LoVo (cell line): ENCODE measurements around the gene TMEM213.
"Not testable (repeated sequence)": the region's sequence is repeated elsewhere in the genome, so short reads cannot be mapped to it uniquely, and the experiment has no call there.

Experiments used
- DNase-seq: peaks from one replicate; pipeline ENCODE4 v3.0.0-alpha.2; 2016; ENCODE audit warnings: low spot score

Gene TMEM213

DNA sequence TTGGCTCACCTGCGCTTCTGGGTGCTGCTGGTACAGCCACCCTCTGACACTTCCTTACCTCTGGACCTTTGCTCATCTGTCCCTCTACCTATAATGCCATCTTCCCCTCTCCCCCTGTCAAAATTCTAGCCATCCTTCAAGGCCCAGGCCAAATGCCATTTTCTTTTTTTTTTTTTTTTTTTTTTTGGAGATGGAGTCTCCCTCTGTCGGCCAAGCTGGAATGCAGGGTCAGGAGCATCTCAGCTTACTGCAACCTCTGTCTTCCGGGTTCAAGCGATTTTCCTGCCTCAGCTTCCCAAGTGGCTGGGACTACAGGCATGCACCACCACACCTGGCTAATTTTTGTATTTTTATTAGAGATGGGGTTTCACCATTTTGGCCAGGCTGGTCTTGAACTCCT is 748 bp upstream of the TMEM213 start:
- DNase-seq = not testable (repeated sequence)

GRCh38 chr7:138798836-138799235 is 1.0 kb downstream of the TMEM213 start:
- no peak for DNase-seq

DNA sequence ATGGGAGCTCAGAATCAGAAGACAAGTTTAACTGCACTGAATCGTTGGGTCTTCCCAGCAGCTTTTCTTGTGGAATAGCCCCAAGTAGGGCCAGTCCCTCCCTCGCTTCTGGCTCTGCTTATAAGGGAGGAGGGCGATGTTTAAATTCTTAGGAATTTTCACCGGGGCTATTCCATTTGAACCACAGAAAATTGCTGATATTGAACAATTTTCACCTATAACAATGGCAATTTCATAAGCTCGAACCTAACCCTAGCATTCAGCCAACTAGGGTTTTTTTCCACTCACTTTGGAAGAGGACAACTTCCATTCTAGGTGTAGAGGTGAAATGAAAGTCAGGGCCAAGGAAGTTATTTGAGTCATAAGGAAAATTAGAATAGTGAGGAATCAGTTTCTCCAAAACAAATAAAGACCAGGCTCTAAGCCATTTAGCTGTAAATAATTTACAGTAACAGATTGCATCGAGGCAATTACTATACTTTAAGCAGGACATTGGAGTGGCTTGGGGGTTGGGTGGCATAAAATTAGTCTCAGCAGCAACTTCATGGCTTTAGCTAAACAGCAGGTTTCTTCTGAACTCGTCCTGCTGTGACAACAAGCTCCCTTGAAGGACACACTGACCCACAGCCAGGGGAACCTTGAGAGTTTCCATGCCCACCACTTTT is 1.7 kb downstream of the TMEM213 start:
- DNase-seq = peak; percentile 12

DNA sequence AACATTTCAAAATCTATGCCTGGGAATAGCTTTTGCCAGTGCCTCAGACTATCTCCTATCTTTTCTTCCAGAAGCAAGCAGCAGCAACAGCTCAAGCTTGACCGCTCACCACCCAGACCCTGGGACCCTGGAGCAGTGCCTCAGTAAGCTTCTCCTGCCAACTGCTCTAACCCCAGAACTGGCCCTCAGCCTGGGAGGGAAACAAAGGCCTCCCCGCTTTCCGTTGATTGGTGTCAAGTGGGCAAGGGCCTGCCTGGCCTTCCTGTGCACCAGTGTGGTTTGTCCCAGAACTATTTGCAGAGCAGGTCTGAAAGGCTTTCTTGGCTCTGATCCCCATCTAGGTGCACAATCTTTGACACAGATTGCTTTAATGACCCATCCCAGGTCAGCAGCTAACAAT is 3.5 kb downstream of the TMEM213 start:
- DNase-seq = no peak

DNA sequence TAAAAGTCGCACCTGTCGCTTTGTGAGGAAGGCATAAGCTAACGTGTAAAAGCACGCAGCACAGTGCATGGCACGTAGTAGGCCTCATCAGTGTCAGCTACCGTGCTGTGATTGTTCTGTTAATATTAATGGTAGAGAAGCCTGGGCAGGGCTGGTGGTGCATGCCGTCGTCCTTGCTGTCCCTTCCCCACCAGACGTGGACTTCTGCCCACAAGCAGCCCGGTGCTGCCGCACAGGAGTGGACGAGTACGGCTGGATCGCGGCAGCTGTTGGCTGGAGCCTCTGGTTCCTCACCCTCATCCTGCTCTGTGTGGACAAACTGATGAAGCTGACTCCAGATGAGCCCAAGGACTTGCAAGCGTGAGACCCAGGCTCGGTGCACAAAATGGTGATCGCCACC is 4.9 kb downstream of the TMEM213 start:
- DNase-seq = no peak

DNA sequence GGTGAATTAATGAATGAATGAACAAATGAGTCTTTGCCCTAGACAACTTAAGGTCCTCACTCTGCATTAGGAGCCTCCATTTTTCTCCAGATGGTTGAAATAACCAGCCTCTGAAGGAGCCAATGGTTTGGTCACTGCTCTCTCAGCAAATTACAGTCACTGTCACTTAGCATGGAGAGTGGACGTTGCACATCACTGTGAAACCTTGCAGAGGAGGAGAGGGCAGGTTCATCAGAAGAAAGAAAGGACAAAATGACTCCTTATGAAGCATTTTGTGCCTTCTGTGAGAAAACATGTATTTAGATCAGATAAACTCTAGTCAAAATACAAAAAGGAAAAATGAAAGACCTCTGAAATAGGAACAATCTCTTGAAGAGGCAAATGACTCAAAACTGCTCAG is 6.8 kb downstream of the TMEM213 start:
- DNase-seq = no peak

GRCh38 chr7:138809346-138809745 is 11.6 kb downstream of the TMEM213 start:
- no peak for DNase-seq

DNA sequence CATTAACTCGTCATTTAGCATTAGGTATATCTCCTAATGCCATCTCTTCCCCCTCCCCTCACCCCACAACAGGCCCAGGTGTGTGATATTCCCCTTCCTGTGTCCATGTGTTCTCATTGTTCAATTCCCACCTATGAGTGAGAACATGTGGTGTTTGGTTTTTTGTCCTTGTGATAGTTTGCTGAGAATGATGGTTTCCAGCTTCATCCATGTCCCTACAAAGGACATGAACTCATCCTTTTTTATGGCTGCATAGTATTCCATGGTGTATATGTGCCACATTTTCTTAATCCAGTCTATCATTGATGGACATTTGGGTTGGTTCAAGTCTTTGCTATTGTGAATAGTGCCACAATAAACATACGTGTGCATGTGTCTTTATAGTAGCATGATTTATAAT is 13.5 kb downstream of the TMEM213 start:
- not testable (repeated sequence) for DNase-seq

- no peak for DNase-seq
Measured at GRCh38 chr7:138813945-138814344, 16.2 kb downstream of the TMEM213 start.

DNA sequence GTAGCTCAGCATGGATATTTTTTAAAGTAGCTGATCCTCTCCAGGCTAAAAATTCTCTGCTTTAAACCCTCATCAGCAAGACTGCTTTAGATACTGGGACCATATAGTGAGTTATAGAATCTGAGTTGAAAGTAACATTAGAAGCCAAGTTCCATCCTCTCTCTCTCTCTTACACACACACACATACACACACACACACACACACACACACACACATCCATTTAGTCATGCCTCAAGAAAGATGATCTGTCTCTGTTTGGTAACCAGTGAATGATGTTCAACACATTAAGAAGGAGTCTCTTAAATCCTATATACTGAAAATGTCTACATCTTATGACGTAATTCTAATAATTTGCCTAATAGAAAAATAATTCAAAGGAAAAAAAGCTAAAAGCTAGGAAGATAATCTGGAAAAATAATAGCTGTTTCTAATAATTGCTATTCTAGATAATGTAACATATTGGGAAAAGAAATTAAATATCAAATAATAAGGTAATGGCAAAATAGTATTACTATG is 17.1 kb downstream of the TMEM213 start:
- DNase-seq = no peak

DNA sequence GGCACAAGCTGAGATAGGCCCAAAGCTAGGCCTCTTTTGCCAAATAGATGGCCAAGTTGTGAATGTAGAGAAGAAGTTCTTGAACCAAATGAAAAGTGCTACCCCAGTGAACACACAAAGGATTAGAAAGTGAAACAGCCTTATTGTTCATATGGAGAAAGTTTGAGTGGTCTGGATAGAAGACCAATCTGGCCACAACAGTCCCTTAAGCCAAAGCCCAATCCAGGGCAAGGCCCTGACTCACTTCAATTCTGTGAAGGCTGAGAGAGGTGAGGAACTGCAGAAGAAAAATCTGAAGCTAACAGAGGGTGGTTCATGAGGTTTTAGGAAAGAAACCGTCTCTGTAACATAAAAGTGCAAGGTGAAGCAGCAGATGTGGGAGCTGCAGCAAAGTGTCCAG is 18.9 kb downstream of the TMEM213 start:
- no peak for DNase-seq

DNA sequence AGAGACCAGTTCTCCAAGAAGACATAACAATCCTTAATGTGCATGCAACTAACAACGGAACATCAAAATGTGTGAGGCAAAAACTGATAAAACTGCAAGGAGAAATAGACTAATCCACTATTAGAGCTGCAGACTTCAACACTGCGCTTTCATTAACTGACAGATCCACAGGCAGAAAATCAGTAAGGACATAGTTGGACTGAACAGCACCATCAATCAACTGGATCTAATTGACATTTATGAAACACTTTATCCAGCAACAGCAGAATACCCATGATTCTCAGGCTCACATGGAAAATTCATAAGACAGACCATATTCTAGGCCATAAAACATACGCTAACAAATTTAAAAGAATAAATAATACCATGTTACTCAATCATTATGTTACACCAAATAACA is 21.8 kb downstream of the TMEM213 start:
- DNase-seq = no peak

DNA sequence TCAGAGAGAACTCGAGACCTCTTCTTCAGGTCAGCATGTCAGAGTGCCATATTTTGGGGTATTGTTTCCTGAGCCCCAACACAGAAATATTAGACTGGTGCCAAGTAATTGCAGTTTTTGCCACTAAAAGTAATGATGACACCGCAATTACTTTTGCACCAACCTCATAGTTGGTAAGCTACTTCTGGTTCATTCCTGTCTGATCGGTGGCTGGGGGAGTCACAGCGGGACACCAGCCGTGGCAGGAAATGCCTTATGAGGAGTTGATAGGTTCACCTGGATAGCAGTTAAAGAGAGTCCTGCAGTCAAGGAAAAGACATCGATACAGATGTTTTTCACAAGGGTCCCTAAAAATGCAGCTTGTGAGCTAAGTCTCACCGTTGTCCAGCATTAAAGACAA is 24.1 kb downstream of the TMEM213 start:
- no peak for DNase-seq

- DNase-seq = no peak
Measured at GRCh38 chr7:138822867-138823535, 25.2 kb downstream of the TMEM213 start.

DNA sequence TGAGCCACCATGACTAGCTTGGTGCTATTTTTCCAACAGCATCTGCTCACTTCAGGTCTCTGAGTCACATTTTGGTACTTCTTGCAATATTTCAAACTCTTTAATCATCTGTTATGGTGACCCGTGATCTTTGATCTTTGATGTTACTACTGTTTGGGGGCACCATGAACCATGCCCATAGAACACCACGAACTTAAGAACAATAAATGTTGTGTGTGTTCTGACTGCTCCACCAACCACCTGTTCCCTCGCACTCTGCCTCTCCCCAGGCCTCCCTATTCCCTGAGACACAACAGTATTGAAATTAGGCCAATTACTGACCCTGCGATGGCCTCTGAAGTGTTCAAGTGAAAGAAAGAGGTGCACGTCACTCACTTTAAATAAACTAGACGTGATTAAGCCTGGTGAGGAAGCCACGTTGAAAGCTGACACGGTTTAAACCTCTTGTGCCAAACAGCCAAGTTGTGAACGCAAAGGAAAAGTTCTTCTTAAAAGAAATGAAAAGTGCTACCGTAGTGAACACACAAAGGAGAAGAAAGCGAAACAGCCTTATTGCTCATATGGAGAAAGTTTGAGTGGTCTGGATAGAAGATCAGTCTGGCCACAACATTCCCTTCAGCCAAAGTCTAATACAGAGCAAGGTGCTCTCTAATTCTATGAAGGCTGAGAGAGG is 27.4 kb downstream of the TMEM213 start:
- DNase-seq = no peak

DNA sequence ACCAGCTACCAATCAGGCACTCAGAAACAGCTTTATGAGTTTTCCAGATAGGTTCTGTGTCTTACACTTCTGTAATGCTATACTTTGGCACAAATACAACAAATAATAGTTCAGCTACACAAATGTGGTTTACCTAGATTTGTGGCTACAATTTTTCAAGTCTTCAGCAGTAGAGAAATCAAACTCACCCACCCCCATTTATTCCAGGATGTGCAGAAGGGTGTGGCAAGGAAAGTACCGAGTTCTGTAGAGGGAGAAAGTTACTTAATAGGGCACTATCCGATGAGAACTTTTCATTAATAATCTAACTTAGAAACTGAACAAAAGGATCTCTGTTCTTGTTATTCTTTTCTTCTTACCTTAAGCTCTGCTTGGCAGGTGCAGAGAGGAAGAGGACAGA is 30.5 kb downstream of the TMEM213 start:
- DNase-seq = no peak

GRCh38 chr7:138829335-138829734 is 31.5 kb downstream of the TMEM213 start:
- no peak for DNase-seq

DNA sequence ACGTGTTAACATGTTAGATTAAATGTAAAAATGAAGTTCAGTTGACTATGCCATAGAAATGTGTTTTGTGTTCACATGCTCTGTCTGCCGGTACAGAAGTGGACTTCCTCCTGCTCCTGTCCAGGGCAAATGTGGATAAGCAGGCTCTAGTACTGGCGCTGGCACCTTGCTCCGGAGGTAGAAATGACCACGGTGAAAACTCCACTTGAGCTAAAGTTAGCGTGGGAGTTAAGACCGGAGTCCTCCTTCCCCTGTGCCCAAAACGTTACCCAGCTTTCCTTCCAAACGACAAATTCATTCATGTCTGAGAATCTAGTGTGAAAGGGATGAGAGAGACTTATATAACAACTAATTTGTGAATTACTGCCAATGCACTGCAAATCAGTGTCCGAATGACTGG is 35.2 kb downstream of the TMEM213 start:
- DNase-seq = no peak

DNA sequence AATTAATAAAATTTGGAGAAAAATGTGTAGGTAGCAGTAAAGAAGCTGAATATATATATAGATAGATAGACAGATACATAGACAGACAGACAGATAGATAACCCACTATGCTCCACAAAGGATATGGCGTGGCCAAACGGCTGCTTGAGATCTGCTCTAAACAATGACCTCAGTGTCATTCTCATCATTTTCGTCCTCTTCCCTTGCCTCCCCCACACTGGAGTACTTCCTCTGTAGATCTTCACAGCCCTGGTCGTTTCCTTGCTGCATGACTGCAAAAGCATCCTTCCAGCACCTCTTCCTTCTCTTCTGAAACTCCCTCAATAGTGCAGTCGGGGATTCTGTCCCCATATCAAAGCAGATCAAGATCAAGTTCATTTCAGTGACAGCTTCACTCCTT is 35.8 kb downstream of the TMEM213 start:
- no peak for DNase-seq

- DNase-seq = no peak
Measured at GRCh38 chr7:138834583-138834982, 36.8 kb downstream of the TMEM213 start.

GRCh38 chr7:138835087-138835486 is 37.3 kb downstream of the TMEM213 start:
- no peak for DNase-seq

DNA sequence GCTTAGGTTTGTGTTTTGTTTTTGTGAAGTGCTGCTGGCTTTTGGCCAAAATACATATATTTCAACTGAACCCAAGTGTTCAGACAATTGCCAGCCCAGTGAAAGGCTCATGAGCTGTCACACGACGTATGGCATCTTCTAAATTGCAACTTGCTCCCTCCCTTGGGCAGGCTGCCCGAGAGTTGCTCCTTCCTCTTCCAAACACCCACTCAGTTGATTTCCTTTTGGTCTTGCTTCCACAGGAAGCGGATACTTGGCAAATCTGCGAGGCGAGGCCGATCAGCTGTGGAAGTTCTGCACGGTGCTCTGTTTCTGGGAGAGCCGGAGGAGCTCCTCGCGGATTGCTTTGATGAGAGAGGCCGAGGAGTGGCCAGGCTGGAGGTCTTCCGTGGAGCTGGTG is 39.8 kb downstream of the TMEM213 start:
- no peak for DNase-seq

DNA sequence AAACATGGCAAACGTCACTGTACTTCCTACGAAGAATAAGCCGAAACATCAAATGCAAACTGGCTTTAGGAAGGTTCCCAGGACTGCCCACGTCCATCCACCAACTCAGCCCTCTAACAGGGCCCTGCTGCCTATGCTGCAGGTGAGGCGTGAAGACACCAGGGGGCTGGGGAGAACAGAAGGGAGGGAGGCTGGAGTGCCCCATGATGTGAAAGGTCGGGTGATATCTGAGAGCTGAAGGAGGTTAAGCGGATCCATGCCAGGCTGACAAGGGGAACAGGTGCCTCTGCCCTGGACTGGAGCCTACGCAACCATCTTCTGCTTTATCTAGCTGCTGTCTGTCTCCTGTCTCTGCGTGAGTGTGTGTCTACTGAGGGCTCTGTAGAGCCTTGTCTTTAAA is 40.4 kb downstream of the TMEM213 start:
- no peak for DNase-seq
